Measurements from ENCODE around the gene ACSS1. TPM values are rescaled to one million over a fixed set of nuclear protein-coding genes. Genes with fewer than 3 reads are reported as not detected.
A peak's percentile ranks its signal among the peaks of the same experiment; 100 is the strongest.

Gene ACSS1
- polyA plus RNA-seq, 4 donors: 27.9 to 106 (median 55.4) TPM

- peaks cover 0 to 33% (median 3%) of the 10 kb centered on the region in 3 donors for H3K4me1 ChIP-seq (ENCODE audit: control insufficient read depth in 3 of 3, insufficient read depth in 2 of 3, low read depth in 1 of 3, low read length in 2 of 3)
- no peak overlapping the region for H3K4me3 ChIP-seq (ENCODE audit: low read depth in 1 of 3, low read length in 3 of 3)
- FAIRE-seq: no peak
- 18 to 49% (median 29%) methylated on average over 9 of the region's 9 CpGs for WGBS, 3 donors
- peak; percentile 70 for DNase-seq
- peak overlapping the region in 2 of 3 donors; percentile 68 to 70 for H3K27ac ChIP-seq (ENCODE audit: low read depth in 1 of 3, low read length in 2 of 3)
- peaks cover 0 to 6% (median 6%) of the 10 kb centered on the region in 3 donors for H3K27me3 ChIP-seq (ENCODE audit: control insufficient read depth in 3 of 3, insufficient read depth in 3 of 3, low read length in 3 of 3)
- no peaks in the 10 kb centered on the region for H3K36me3 ChIP-seq (ENCODE audit: control insufficient read depth in 3 of 3, insufficient read depth in 2 of 3, low read depth in 1 of 3, low read length in 3 of 3)
- H3K9me3 ChIP-seq (ENCODE audit: control insufficient read depth in 2 of 2, insufficient read depth in 1 of 2, low read depth in 1 of 2, low read length in 1 of 2): no peaks in the 10 kb centered on the region
Observed at GRCh38 chr20:25065072-25065624, 7.2 kb upstream of the ACSS1 start.

- H3K27ac ChIP-seq (ENCODE audit: low read depth in 1 of 3, low read length in 2 of 3): peak overlapping the region in 1 of 3 donors; percentile 70
- DNase-seq (no peak), FAIRE-seq (no peak)
- H3K36me3 ChIP-seq (ENCODE audit: control insufficient read depth in 3 of 3, insufficient read depth in 2 of 3, low read depth in 1 of 3, low read length in 3 of 3): no peaks in the 10 kb centered on the region
- 89 to 92% (median 92%) methylated on average over 4 of the region's 4 CpGs for WGBS, 3 donors
- H3K27me3 ChIP-seq (ENCODE audit: control insufficient read depth in 3 of 3, insufficient read depth in 3 of 3, low read length in 3 of 3): peaks cover 0 to 5% (median 3%) of the 10 kb centered on the region in 3 donors
- peaks cover 0 to 33% (median 3%) of the 10 kb centered on the region in 3 donors for H3K4me1 ChIP-seq (ENCODE audit: control insufficient read depth in 3 of 3, insufficient read depth in 2 of 3, low read depth in 1 of 3, low read length in 2 of 3)
- H3K9me3 ChIP-seq (ENCODE audit: control insufficient read depth in 2 of 2, insufficient read depth in 1 of 2, low read depth in 1 of 2, low read length in 1 of 2): no peaks in the 10 kb centered on the region
- H3K4me3 ChIP-seq (ENCODE audit: low read depth in 1 of 3, low read length in 3 of 3): no peak overlapping the region
Observed at GRCh38 chr20:25064561-25065071, 6.7 kb upstream of the ACSS1 start.

GRCh38 chr20:25063981-25064380, 6.0 kb upstream of the ACSS1 start:
- H3K27ac ChIP-seq (ENCODE audit: low read depth in 1 of 3, low read length in 2 of 3): no peak overlapping the region
- WGBS, 3 donors: 79 to 95% (median 93%) methylated on average over 2 of the region's 2 CpGs
- FAIRE-seq (no peak), DNase-seq (no peak)
- no peaks in the 10 kb centered on the region for H3K36me3 ChIP-seq (ENCODE audit: control insufficient read depth in 3 of 3, insufficient read depth in 2 of 3, low read depth in 1 of 3, low read length in 3 of 3)
- H3K27me3 ChIP-seq (ENCODE audit: control insufficient read depth in 3 of 3, insufficient read depth in 3 of 3, low read length in 3 of 3): no peaks in the 10 kb centered on the region
- no peaks in the 10 kb centered on the region for H3K9me3 ChIP-seq (ENCODE audit: control insufficient read depth in 2 of 2, insufficient read depth in 1 of 2, low read depth in 1 of 2, low read length in 1 of 2)
- no peak overlapping the region for H3K4me3 ChIP-seq (ENCODE audit: low read depth in 1 of 3, low read length in 3 of 3)
- peaks cover 0 to 37% (median 3%) of the 10 kb centered on the region in 3 donors for H3K4me1 ChIP-seq (ENCODE audit: control insufficient read depth in 3 of 3, insufficient read depth in 2 of 3, low read depth in 1 of 3, low read length in 2 of 3)

GRCh38 chr20:25063546-25063945, 5.6 kb upstream of the ACSS1 start:
- H3K36me3 ChIP-seq (ENCODE audit: control insufficient read depth in 3 of 3, insufficient read depth in 2 of 3, low read depth in 1 of 3, low read length in 3 of 3): no peaks in the 10 kb centered on the region
- peaks cover 0 to 42% (median 3%) of the 10 kb centered on the region in 3 donors for H3K4me1 ChIP-seq (ENCODE audit: control insufficient read depth in 3 of 3, insufficient read depth in 2 of 3, low read depth in 1 of 3, low read length in 2 of 3)
- H3K27ac ChIP-seq (ENCODE audit: low read depth in 1 of 3, low read length in 2 of 3): no peak overlapping the region
- H3K4me3 ChIP-seq (ENCODE audit: low read depth in 1 of 3, low read length in 3 of 3): no peak overlapping the region
- no peaks in the 10 kb centered on the region for H3K9me3 ChIP-seq (ENCODE audit: control insufficient read depth in 2 of 2, insufficient read depth in 1 of 2, low read depth in 1 of 2, low read length in 1 of 2)
- 89 to 95% (median 94%) methylated on average over 10 to 11 of the region's 11 CpGs for WGBS, 3 donors
- H3K27me3 ChIP-seq (ENCODE audit: control insufficient read depth in 3 of 3, insufficient read depth in 3 of 3, low read length in 3 of 3): no peaks in the 10 kb centered on the region
- FAIRE-seq (no peak), DNase-seq (no peak)

- FAIRE-seq (no peak), DNase-seq (no peak)
- Histone ChIP-seq H3K27me3 (ENCODE audit: control insufficient read depth in 3 of 3, insufficient read depth in 3 of 3, low read length in 3 of 3) (no peaks in the 10 kb centered on the region), H3K9me3 (ENCODE audit: control insufficient read depth in 2 of 2, insufficient read depth in 1 of 2, low read depth in 1 of 2, low read length in 1 of 2) (no peaks in the 10 kb centered on the region), H3K27ac (ENCODE audit: low read depth in 1 of 3, low read length in 2 of 3) (no peak overlapping the region), H3K4me1 (ENCODE audit: control insufficient read depth in 3 of 3, insufficient read depth in 2 of 3, low read depth in 1 of 3, low read length in 2 of 3) (peaks cover 0 to 44% (median 3%) of the 10 kb centered on the region in 3 donors), H3K36me3 (ENCODE audit: control insufficient read depth in 3 of 3, insufficient read depth in 2 of 3, low read depth in 1 of 3, low read length in 3 of 3) (no peaks in the 10 kb centered on the region), H3K4me3 (ENCODE audit: low read depth in 1 of 3, low read length in 3 of 3) (no peak overlapping the region)
- 84 to 87% (median 85%) methylated on average over 7 of the region's 7 CpGs for WGBS, 3 donors
Observed at GRCh38 chr20:25062841-25063240, 4.9 kb upstream of the ACSS1 start.

GRCh38 chr20:25061821-25062530, 4.0 kb upstream of the ACSS1 start:
- DNase-seq (no peak), FAIRE-seq (no peak)
- Histone ChIP-seq H3K27me3 (ENCODE audit: control insufficient read depth in 3 of 3, insufficient read depth in 3 of 3, low read length in 3 of 3) (no peaks in the 10 kb centered on the region), H3K27ac (ENCODE audit: low read depth in 1 of 3, low read length in 2 of 3) (peak overlapping the region in 1 of 3 donors; percentile 32), H3K4me1 (ENCODE audit: control insufficient read depth in 3 of 3, insufficient read depth in 2 of 3, low read depth in 1 of 3, low read length in 2 of 3) (peaks cover 0 to 44% (median 3%) of the 10 kb centered on the region in 3 donors), H3K36me3 (ENCODE audit: control insufficient read depth in 3 of 3, insufficient read depth in 2 of 3, low read depth in 1 of 3, low read length in 3 of 3) (no peaks in the 10 kb centered on the region), H3K4me3 (ENCODE audit: low read depth in 1 of 3, low read length in 3 of 3) (no peak overlapping the region), H3K9me3 (ENCODE audit: control insufficient read depth in 2 of 2, insufficient read depth in 1 of 2, low read depth in 1 of 2, low read length in 1 of 2) (no peaks in the 10 kb centered on the region)
- 88 to 89% (median 88%) methylated on average over 15 of the region's 15 CpGs for WGBS, 3 donors

GRCh38 chr20:25061103-25061799, 3.3 kb upstream of the ACSS1 start:
- DNase-seq (peak; percentile 21 to 76), FAIRE-seq (no peak)
- Histone ChIP-seq H3K27ac (ENCODE audit: low read depth in 1 of 3, low read length in 2 of 3) (peak overlapping the region in 1 of 3 donors; percentile 32), H3K4me1 (ENCODE audit: control insufficient read depth in 3 of 3, insufficient read depth in 2 of 3, low read depth in 1 of 3, low read length in 2 of 3) (peaks cover 0 to 44% (median 3%) of the 10 kb centered on the region in 3 donors), H3K36me3 (ENCODE audit: control insufficient read depth in 3 of 3, insufficient read depth in 2 of 3, low read depth in 1 of 3, low read length in 3 of 3) (no peaks in the 10 kb centered on the region), H3K4me3 (ENCODE audit: low read depth in 1 of 3, low read length in 3 of 3) (no peak overlapping the region), H3K27me3 (ENCODE audit: control insufficient read depth in 3 of 3, insufficient read depth in 3 of 3, low read length in 3 of 3) (no peaks in the 10 kb centered on the region), H3K9me3 (ENCODE audit: control insufficient read depth in 2 of 2, insufficient read depth in 1 of 2, low read depth in 1 of 2, low read length in 1 of 2) (no peaks in the 10 kb centered on the region)
- WGBS, 3 donors: 44 to 70% (median 56%) methylated on average over 7 of the region's 7 CpGs

GRCh38 chr20:25059866-25060465, 2.0 kb upstream of the ACSS1 start:
- Histone ChIP-seq H3K36me3 (ENCODE audit: control insufficient read depth in 3 of 3, insufficient read depth in 2 of 3, low read depth in 1 of 3, low read length in 3 of 3) (peaks cover 0 to 4% (median 0%) of the 10 kb centered on the region in 3 donors), H3K4me1 (ENCODE audit: control insufficient read depth in 3 of 3, insufficient read depth in 2 of 3, low read depth in 1 of 3, low read length in 2 of 3) (peaks cover 5 to 46% (median 9%) of the 10 kb centered on the region in 3 donors), H3K27me3 (ENCODE audit: control insufficient read depth in 3 of 3, insufficient read depth in 3 of 3, low read length in 3 of 3) (no peaks in the 10 kb centered on the region), H3K27ac (ENCODE audit: low read depth in 1 of 3, low read length in 2 of 3) (no peak overlapping the region), H3K4me3 (ENCODE audit: low read depth in 1 of 3, low read length in 3 of 3) (no peak overlapping the region), H3K9me3 (ENCODE audit: control insufficient read depth in 2 of 2, insufficient read depth in 1 of 2, low read depth in 1 of 2, low read length in 1 of 2) (no peaks in the 10 kb centered on the region)
- DNase-seq (peak in 1 of 2 donors; percentile 54), FAIRE-seq (no peak)
- WGBS, 3 donors: 78 to 87% (median 85%) methylated on average over 8 of the region's 8 CpGs

Data from small intestine (tissue), 7 donors.